Measurements from ENCODE around the gene PDE3B.
A peak's percentile ranks its signal among the peaks of the same experiment; 100 is the strongest.
"Not testable (repeated sequence)": the region's sequence is repeated elsewhere in the genome, so short reads cannot be mapped to it uniquely, and the experiment has no call there.

The PDE3B gene

GRCh38 chr11:14643697-14644225 lies at the start of gene PDE3B:
Gene PDE3B, plus strand, starts transcription at chr11:14643804. Its CDS starts 272 bp downstream, at chr11:14644076.
- DNase-seq, result peak; percentile 80

GRCh38 chr11:14595261-14595660 lies 48.3 kb upstream of the PDE3B start:
- DNase-seq, result not testable (repeated sequence)

GRCh38 chr11:14607713-14608112 lies 35.9 kb upstream of the PDE3B start:
- no peak for DNase-seq

GRCh38 chr11:14609902-14610301 lies 33.7 kb upstream of the PDE3B start:
- DNase-seq, result no peak

GRCh38 chr11:14611939-14612338 lies 31.7 kb upstream of the PDE3B start:
- no peak for DNase-seq

- DNase-seq, result no peak
Observed at GRCh38 chr11:14612694-14613093, 30.9 kb upstream of the PDE3B start.

GRCh38 chr11:14614091-14614622 lies 29.4 kb upstream of the PDE3B start:
- no peak for DNase-seq

GRCh38 chr11:14617241-14618027 lies 26.2 kb upstream of the PDE3B start:
- no peak for DNase-seq

GRCh38 chr11:14618060-14618459 lies 25.5 kb upstream of the PDE3B start:
- no peak for DNase-seq

GRCh38 chr11:14619603-14620531 lies 23.7 kb upstream of the PDE3B start:
- DNase-seq, result no peak

GRCh38 chr11:14622223-14622954 lies 21.2 kb upstream of the PDE3B start:
- no peak for DNase-seq

- no peak for DNase-seq
Observed at GRCh38 chr11:14623036-14623435, 20.6 kb upstream of the PDE3B start.

GRCh38 chr11:14625586-14626205 lies 17.9 kb upstream of the PDE3B start:
- DNase-seq, result no peak

GRCh38 chr11:14626650-14627049 lies 17.0 kb upstream of the PDE3B start:
- DNase-seq, result no peak

GRCh38 chr11:14633506-14634224 lies 9.9 kb upstream of the PDE3B start:
- peak; percentile 66 for DNase-seq

- DNase-seq, result no peak
Observed at GRCh38 chr11:14634813-14635212, 8.8 kb upstream of the PDE3B start.

GRCh38 chr11:14635546-14635945 lies 8.1 kb upstream of the PDE3B start:
- DNase-seq, result no peak

- DNase-seq, result no peak
Observed at GRCh38 chr11:14636119-14636518, 7.5 kb upstream of the PDE3B start.

- no peak for DNase-seq
Observed at GRCh38 chr11:14637868-14638409, 5.7 kb upstream of the PDE3B start.

- no peak for DNase-seq
Observed at GRCh38 chr11:14638561-14638960, 5.0 kb upstream of the PDE3B start.

- DNase-seq, result no peak
Observed at GRCh38 chr11:14641801-14642200, 1.8 kb upstream of the PDE3B start.
